HepG2 (cell line): ENCODE measurements around the gene PERP. TPM values are rescaled to one million over a fixed set of nuclear protein-coding genes. Genes with fewer than 3 reads are reported as not detected.

Experiments used
- ERF ChIP-seq: IDR thresholded peaks from 2 replicates; pipeline ENCODE4 v1.6.1; 2018; ENCODE audit warnings: missing biosample characterization, missing genetic modification reagents
- HNRNPLL ChIP-seq: fragments of 200-400 bp; formaldehyde crosslinking; IDR thresholded peaks from 2 replicates; pipeline ENCODE4 v1.6.1; 2017; ENCODE audit warnings: mild to moderate bottlenecking, low read depth, low read length; ENCODE audit not compliant: poor library complexity, severe bottlenecking
- KAT8 ChIP-seq: IDR thresholded peaks from 2 replicates; pipeline ENCODE4 v1.6.1; 2016; ENCODE audit warnings: missing genetic modification reagents, missing compliant biosample characterization
- KLF6 ChIP-seq: IDR thresholded peaks from 2 replicates; pipeline ENCODE4 v1.8.0; 2016; ENCODE audit warnings: missing biosample characterization, missing genetic modification reagents
- MAFF ChIP-seq: IDR thresholded peaks from 2 replicates; pipeline ENCODE4 v1.6.1; 2011; ENCODE audit warnings: low read depth, low read length, improper control_type of control experiment
- POGK ChIP-seq: sonication (generic); formaldehyde crosslinking; conservative IDR thresholded peaks from 2 replicates; pipeline ENCODE4 v1.8.0; 2022; ENCODE audit warnings: mild to moderate bottlenecking, moderate library complexity, missing genetic modification reagents
- SAP130 ChIP-seq: IDR thresholded peaks from 2 replicates; pipeline ENCODE4 v1.6.1; 2016; ENCODE audit warnings: low read depth
- WIZ ChIP-seq: sonication (generic); formaldehyde crosslinking; IDR thresholded peaks from 2 replicates; pipeline ENCODE4 v1.5.1; 2020; ENCODE audit warnings: mild to moderate bottlenecking, missing genetic modification reagents
- ZFP1 ChIP-seq: IDR thresholded peaks from 2 replicates; pipeline ENCODE4 v1.6.1; 2016
- ZFP36L1 ChIP-seq: sonication (generic); formaldehyde crosslinking; IDR thresholded peaks from 2 replicates; pipeline ENCODE4 v1.8.0; 2022; ENCODE audit warnings: mild to moderate bottlenecking, missing genetic modification reagents, moderate library complexity
- ZFY ChIP-seq: sonication (generic); formaldehyde crosslinking; IDR thresholded peaks from 2 replicates; pipeline ENCODE4 v1.4.0; 2020; ENCODE audit warnings: missing genetic modification reagents
- ZGPAT ChIP-seq: IDR thresholded peaks from 2 replicates; pipeline ENCODE4 v1.6.1; 2016; ENCODE audit warnings: mild to moderate bottlenecking
- ZNF282 ChIP-seq: fragments of 450-650 bp; IDR thresholded peaks from 2 replicates; pipeline ENCODE4 v1.6.1; 2018; ENCODE audit not compliant: partially characterized antibody
- ZNF468 ChIP-seq: sonication (generic); formaldehyde crosslinking; IDR thresholded peaks from 2 replicates; pipeline ENCODE4 v1.8.0; 2022; ENCODE audit warnings: mild to moderate bottlenecking, moderate library complexity, missing genetic modification reagents
- ZNF709 ChIP-seq: sonication (generic); formaldehyde crosslinking; IDR thresholded peaks from 2 replicates; pipeline ENCODE4 v1.5.0; 2020; ENCODE audit warnings: mild to moderate bottlenecking, missing genetic modification reagents
- ZNF792 ChIP-seq: IDR thresholded peaks from 2 replicates; pipeline ENCODE4 v1.6.1; 2016
- polyA plus RNA-seq, 8 experiments: library from polyadenylated mRNA; depleted of rRNA in 3 of 8; stranded (reverse) in 7 of 8; unstranded in 1 of 8; fragments of >200 nt; fragmentation: Illumina TruSeq in 4 of 8; extraction: Trizol in 4 of 8; gene quantifications; 2 replicates each; pipeline versions ENCODE4 v1.2.1 to v1.2.3, GENCODE V29; 2011 to 2016; ENCODE audit warnings: low read depth in 4 of 8, missing spikeins in 1 of 8, mixed read lengths in 1 of 8; ENCODE audit not compliant: insufficient read depth in 1 of 8
- total RNA-seq, 5 experiments: library from RNA; depleted of rRNA; stranded (reverse); fragments of >200 nt; fragmentation: Illumina TruSeq; extraction: Trizol; gene quantifications; 2 replicates each; pipeline ENCODE4 v1.2.3, GENCODE V29; 2016; ENCODE audit warnings: low read depth in 1 of 5
- TF ChIP-seq, protein P1 (sequence below): sonication (generic); formaldehyde crosslinking; IDR thresholded peaks from 2 replicates; pipeline ENCODE4 v1.4.0; 2020; ENCODE audit warnings: mild to moderate bottlenecking, missing genetic modification reagents, borderline replicate concordance

Gene PERP
- total and polyA plus RNA-seq, 2 of the 13 experiments (the other 11 are each of a cell fraction or from before 2014, with no cell fraction given) = 26.0 to 53.0 TPM

- TF ChIP-seq POGK (CRISPR knock-in tag) = 0 out of 2 replicates have a peak, but pooled peaks have one; percentile 32
- no peak for TF ChIP-seq WIZ (CRISPR knock-in tag)
- no peak for TF ChIP-seq ZFY (CRISPR knock-in tag)
- TF ChIP-seq ERF = peak; percentile 20; the same call in 1 of the 2 replicates
- TF ChIP-seq ZGPAT (CRISPR knock-in tag) = peak; percentile 27; the same call in 1 of the 2 replicates
- TF ChIP-seq, protein P1, sequence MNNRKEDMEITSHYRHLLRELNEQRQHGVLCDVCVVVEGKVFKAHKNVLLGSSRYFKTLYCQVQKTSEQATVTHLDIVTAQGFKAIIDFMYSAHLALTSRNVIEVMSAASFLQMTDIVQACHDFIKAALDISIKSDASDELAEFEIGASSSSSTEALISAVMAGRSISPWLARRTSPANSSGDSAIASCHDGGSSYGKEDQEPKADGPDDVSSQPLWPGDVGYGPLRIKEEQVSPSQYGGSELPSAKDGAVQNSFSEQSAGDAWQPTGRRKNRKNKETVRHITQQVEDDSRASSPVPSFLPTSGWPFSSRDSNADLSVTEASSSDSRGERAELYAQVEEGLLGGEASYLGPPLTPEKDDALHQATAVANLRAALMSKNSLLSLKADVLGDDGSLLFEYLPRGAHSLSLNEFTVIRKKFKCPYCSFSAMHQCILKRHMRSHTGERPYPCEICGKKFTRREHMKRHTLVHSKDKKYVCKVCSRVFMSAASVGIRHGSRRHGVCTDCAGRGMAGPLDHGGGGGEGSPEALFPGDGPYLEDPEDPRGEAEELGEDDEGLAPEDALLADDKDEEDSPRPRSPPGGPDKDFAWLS = no peak
- 0 out of 2 replicates have a peak, but pooled peaks have one; percentile 14 for TF ChIP-seq KLF6
- TF ChIP-seq ZNF709 (CRISPR knock-in tag) = no peak
- TF ChIP-seq KAT8 (CRISPR knock-in tag) = 0 out of 2 replicates have a peak, but pooled peaks have one; percentile 44
- TF ChIP-seq ZNF468 (CRISPR knock-in tag) = no peak
- TF ChIP-seq MAFF = peak; percentile 19; the same call in 1 of the 2 replicates
- no peak for TF ChIP-seq ZNF282
- TF ChIP-seq ZNF792 (CRISPR knock-in tag) = no peak
- peak; percentile 23; the same call in 1 of the 2 replicates for TF ChIP-seq SAP130 (CRISPR knock-in tag)
- no peak for TF ChIP-seq HNRNPLL
- no peak for TF ChIP-seq ZFP36L1 (CRISPR knock-in tag)
- no peak for TF ChIP-seq ZFP1 (CRISPR knock-in tag)
These were observed 2.1 kb upstream of the PERP start (continued) for GRCh38 chr6:138109042-138109997.
